ENCODE results near the gene ALOXE3. TPM values are rescaled to one million over a fixed set of nuclear protein-coding genes. Genes with fewer than 3 reads are reported as not detected.
"Not testable (repeated sequence)": the region's sequence is repeated elsewhere in the genome, so short reads cannot be mapped to it uniquely, and the experiment has no call there.

Gene ALOXE3
- total RNA-seq, 2 donors from 2014 or later: not detected

DNA sequence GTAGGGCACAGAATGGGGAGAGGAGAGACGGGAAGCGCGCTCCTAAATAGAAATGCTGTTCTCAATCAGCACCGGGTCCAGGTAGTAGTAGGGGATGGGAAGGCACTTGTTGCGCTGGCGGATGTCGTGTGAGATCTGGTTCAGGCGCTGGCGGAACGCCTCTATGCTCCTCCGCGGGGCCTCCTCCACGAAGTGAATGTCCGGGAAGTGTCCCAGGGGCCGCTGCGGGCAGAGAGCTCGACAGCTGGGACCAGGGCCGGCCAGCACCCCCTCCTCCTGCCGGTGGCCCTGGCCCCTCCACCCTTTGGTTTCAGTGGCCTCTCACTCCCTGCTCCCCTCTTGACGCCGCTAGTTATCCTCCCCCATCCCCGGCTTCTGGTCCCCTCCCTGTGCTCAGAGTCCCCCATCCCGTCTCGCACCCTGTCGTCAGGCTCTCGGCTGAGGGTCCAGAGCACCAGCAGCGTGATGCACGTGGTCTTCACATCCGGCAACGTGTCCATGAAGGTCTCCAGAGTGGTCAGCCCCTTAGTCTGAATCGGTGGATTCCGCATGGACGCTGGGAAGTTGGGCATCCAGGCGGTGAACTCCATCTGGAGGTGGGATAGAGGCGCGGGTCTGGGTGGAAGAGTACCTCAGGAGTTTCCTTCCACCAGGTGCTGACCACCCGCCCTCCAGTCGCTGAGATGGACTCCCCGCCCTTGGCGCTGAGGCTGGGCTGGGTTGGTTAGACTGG, 45.4 kb downstream of the ALOXE3 start:
- H3K27ac Mint-ChIP-seq: no peak overlapping the region
- peak; percentile 41 to 61 for ATAC-seq (replicated peaks in 1 of 2)

DNA sequence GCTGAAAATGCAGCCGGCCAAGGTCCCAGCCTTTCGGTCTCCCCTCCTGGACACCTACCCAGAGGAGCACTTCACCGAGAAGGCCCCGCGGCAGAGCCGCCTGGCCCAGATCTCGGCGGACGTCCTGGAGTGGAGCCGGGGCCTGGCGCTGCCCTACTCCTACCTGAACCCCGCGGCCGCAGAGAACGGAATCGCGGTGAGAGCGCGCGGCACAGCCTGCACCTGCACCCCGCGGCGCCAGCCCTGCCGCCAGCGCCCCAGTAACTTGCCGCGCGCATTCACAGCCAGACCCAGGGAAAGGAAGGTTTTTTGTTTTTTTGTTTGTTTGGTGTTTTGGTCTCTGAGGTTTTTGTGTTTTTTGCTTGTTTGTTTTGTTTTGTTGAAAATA, 46.0 kb downstream of the ALOXE3 start:
- peak overlapping the region; percentile 74 to 91 for H3K4me3 Mint-ChIP-seq
- DNase-seq (peak in 1 of 2 donors; percentile 14), ATAC-seq (replicated peaks in 1 of 2) (no peak)
- no peak overlapping the region for H3K27ac Mint-ChIP-seq
- no peaks in the 10 kb centered on the region for H3K36me3 Mint-ChIP-seq (ENCODE audit: insufficient read depth in 2 of 2)
- peaks cover 28% of the 10 kb centered on the region for H3K4me1 Mint-ChIP-seq (ENCODE audit: low read depth)
- H3K27me3 Mint-ChIP-seq (ENCODE audit: low read depth): peaks cover 59% of the 10 kb centered on the region
- no peaks in the 10 kb centered on the region for H3K9me3 Mint-ChIP-seq

More for the DNA sequence above, 45.4 kb downstream of the ALOXE3 start:
- Mint-ChIP-seq H3K36me3 (ENCODE audit: insufficient read depth in 2 of 2) (no peaks in the 10 kb centered on the region), H3K4me3 (peak overlapping the region; percentile 74 to 91), H3K9me3 (no peaks in the 10 kb centered on the region), H3K27me3 (ENCODE audit: low read depth) (peaks cover 54% of the 10 kb centered on the region), H3K4me1 (ENCODE audit: low read depth) (peaks cover 28% of the 10 kb centered on the region)
- DNase-seq: peak; percentile 37 to 44

DNA sequence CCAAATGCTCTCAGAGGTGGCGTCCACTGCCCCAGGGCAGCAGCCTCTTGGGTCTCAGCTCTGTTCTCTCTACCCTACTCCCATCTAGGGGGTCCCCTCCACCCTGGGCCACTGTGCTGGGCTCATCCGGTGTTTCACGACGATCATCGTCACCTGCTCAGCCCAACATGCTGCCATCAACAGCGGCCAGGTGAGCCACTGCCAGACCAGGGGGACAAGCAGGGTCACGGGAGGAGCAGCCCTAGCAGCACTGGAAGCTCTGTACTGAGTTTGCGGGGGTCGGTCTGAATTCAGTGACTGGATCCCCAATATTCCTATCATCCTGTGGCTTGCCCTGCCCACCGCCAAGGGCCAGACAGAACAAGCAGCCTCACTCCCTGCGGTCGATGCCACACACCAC, 46.8 kb downstream of the ALOXE3 start:
- Mint-ChIP-seq H3K4me1 (ENCODE audit: low read depth) (peaks cover 28% of the 10 kb centered on the region), H3K4me3 (no peak overlapping the region), H3K9me3 (no peaks in the 10 kb centered on the region), H3K27me3 (ENCODE audit: low read depth) (peaks cover 59% of the 10 kb centered on the region), H3K27ac (no peak overlapping the region), H3K36me3 (ENCODE audit: insufficient read depth in 2 of 2) (no peaks in the 10 kb centered on the region)
- no peak for ATAC-seq (replicated peaks in 1 of 2)
- DNase-seq: no peak

DNA sequence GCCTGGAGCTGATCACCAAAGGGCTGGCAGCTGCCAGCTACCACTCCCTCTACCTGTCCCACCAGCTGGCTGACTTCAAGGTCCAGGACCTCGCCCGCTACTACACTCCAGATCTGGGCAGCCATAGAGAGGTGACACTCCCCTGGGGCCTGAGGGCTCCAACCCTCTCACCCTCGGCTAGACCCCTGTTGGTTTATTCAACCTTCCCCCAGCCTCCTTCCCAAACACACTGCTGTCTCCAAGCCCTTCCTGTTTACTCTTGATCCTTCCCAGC, 48.8 kb downstream of the ALOXE3 start:
- Mint-ChIP-seq H3K4me3 (no peak overlapping the region), H3K27me3 (ENCODE audit: low read depth) (peaks cover 54% of the 10 kb centered on the region), H3K4me1 (ENCODE audit: low read depth) (peaks cover 28% of the 10 kb centered on the region), H3K36me3 (ENCODE audit: insufficient read depth in 2 of 2) (no peaks in the 10 kb centered on the region), H3K27ac (no peak overlapping the region), H3K9me3 (no peaks in the 10 kb centered on the region)
- DNase-seq (no peak), ATAC-seq (replicated peaks in 1 of 2) (no peak)

DNA sequence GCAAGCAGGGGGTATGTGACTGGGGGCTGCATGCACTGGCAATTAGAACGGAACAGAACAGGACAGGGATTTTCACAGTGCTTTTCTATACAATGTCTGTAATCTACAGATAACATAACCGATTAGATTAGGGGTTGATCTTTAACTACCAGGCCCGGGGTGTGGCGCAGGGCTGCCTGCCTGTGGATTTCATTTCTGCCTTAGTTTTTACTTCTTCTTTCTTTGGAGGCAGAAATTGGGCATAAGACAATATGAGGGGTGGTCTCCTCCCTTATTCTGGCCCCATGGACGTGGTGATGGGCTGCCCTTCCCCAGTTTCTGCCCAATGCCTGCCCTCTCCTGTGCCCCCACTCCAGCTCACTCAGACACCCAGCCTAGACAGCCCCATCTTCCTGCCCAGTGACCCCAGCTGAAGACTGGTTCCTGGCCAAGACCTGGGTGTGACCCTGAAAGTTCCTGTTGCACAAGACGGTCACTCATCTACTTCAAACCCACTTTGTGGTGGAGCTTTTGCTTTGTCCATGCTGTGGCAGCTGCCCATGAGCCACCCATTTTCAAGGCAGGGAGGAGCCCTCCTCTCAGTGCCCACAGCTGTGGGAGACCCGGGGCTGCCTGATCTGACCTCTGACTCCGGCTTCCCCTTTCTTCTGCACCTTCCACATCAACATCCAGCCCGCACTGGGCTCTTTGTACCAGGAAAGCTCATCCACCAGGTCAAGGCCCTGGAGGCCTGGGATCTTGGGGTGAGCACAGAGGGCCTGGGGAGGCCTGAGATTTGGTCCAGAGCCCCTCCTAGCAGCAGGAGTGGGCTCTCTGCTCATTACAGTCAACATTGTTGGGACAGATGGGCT, 49.4 kb downstream of the ALOXE3 start:
- Mint-ChIP-seq H3K4me3 (no peak overlapping the region), H3K9me3 (no peaks in the 10 kb centered on the region), H3K27ac (no peak overlapping the region), H3K4me1 (ENCODE audit: low read depth) (peaks cover 22% of the 10 kb centered on the region), H3K27me3 (ENCODE audit: low read depth) (peaks cover 54% of the 10 kb centered on the region), H3K36me3 (ENCODE audit: insufficient read depth in 2 of 2) (no peaks in the 10 kb centered on the region)
- DNase-seq (no peak), ATAC-seq (replicated peaks in 1 of 2) (no peak)

DNA sequence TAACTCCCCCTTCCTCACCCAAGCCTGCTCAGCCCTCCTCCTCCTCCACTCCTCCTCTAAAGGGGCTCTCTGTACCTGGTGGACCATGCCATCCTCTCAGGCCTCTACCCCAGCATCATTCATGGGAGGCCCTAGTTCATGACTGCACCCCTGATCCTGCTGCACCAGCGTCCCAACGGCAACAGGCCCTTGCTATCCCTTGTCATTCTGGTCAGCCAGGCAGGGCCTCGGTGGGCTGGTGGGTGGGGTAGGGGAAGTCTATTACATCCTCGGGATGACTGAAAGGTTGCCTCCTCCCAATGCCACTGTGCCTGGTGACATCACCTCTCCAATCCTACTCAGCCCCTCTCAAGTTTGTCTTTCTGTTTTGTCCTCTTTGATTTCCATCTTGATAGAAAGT, 50.5 kb downstream of the ALOXE3 start:
- H3K27me3 Mint-ChIP-seq (ENCODE audit: low read depth): peaks cover 51% of the 10 kb centered on the region

DNA sequence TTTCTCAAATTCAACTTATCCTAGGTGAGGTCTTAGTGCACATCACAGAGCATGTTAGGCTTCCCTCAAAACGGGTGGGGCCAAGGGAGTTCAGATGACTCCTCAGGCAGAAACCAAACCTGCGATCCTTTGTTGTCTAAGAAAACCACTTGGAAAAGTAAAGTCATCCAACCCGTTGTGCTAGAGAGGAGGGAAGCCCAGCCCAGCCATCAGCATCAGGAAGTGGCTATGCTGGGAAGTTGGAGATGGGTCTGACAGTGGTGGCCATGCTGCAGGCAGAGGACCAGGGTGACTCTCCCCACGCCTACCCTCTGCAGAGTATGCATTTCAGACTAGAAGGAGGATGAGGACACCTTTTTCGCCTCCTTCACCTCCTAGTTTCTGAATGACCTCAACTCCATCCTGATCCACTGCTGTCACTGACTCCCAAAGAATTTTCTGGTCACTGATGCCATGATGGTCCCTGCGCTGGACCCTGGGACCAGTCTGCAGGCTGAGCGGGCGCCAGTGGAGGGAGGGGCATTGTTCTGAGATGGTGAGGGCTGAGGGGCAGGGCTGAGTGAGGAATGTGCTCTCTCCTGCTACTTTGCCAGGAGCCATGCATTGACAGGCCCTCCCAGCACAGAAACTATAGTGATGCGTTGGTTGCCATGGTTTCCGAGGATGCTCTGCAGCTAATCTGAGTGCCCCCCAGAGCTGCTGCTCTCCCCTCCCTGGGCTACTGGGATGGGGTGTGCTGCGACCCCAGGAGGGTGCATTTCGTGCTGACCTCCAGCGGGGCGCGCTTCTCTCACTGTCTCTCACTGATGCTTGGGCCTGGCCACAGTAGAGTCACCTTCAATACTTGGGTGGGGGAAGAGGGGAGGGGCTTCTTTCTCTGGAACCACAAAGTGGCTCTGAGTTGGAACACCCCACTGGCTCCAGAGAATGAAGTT, 51.2 kb downstream of the ALOXE3 start:
- DNase-seq: no peak

More for the DNA sequence above, 50.5 kb downstream of the ALOXE3 start:
- ATAC-seq (replicated peaks in 1 of 2) (no peak), DNase-seq (no peak)
- Mint-ChIP-seq H3K9me3 (no peaks in the 10 kb centered on the region), H3K4me3 (no peak overlapping the region), H3K4me1 (ENCODE audit: low read depth) (peaks cover 10% of the 10 kb centered on the region), H3K27ac (no peak overlapping the region), H3K36me3 (ENCODE audit: insufficient read depth in 2 of 2) (no peaks in the 10 kb centered on the region)

DNA sequence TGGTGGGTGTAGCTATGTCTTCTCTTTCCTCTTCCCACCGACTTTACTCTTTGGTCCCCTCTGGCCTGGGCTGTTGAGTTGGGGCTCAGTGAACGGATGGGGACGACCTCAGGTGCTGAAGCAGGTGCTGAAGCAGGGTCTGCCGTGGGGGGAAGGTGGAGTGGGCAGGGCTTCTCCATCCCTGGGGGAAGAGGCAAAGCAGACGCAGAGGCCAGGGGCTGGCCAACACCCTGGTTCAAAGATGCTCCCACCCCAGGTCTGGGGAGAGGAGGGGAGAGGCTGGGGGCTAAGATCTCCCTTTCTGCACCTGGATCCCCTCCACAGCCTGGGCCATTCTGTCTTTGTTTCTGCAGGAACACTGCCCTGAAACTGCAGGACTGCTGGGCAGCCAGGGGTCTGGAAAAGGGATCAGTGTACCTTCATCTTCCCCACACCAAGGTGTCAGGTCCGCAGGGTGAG, 53.7 kb downstream of the ALOXE3 start:
- Mint-ChIP-seq H3K4me3 (no peak overlapping the region), H3K9me3 (no peaks in the 10 kb centered on the region), H3K36me3 (ENCODE audit: insufficient read depth in 2 of 2) (no peaks in the 10 kb centered on the region), H3K27me3 (ENCODE audit: low read depth) (peaks cover 57% of the 10 kb centered on the region), H3K4me1 (ENCODE audit: low read depth) (no peaks in the 10 kb centered on the region), H3K27ac (no peak overlapping the region)
- DNase-seq (no peak), ATAC-seq (replicated peaks in 1 of 2) (no peak)

More for the DNA sequence above, 51.2 kb downstream of the ALOXE3 start:
- ATAC-seq (replicated peaks in 1 of 2): no peak
- H3K27ac Mint-ChIP-seq: no peak overlapping the region
- H3K27me3 Mint-ChIP-seq (ENCODE audit: low read depth): peaks cover 51% of the 10 kb centered on the region
- H3K36me3 Mint-ChIP-seq (ENCODE audit: insufficient read depth in 2 of 2): no peaks in the 10 kb centered on the region
- no peaks in the 10 kb centered on the region for H3K9me3 Mint-ChIP-seq
- H3K4me3 Mint-ChIP-seq: no peak overlapping the region
- peaks cover 3% of the 10 kb centered on the region for H3K4me1 Mint-ChIP-seq (ENCODE audit: low read depth)

DNA sequence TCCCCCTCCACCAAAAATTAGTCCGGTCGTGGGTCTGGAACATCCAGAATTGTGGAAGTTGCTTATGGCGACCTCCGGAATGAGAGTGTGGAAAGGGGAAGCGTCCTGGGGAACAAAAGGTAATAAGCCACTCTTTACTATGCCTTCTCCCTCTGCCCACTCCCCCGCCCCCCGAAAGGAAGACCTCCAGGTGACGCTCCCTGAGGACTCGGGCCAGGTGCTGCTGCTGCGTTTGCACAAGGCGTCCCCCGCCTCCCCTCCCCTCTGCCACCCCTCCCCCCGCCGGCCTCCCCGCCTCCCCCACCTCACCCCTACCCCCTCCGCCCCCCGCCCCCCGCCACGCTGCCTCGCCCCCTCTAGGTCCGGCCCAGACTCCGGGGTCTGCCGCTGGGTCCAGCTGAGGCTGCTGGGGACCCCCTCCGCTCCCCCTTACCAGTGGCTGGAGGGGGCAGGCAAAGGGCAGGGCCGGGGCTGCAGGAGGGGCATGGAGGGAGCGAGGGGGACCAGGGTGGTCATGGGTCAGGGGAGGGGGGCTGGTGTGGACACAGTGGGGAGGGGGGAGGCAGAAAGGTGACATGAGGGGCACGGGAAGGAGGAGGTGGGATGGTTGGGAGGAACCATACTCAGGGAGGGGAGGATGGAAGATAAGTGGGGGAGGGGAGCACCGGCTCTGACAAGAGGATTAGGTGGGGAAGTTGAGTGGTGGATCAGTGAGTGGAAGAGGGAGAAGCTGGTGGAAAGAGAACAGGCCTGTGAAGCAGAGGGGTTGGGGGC, 54.4 kb downstream of the ALOXE3 start:
- H3K36me3 Mint-ChIP-seq (ENCODE audit: insufficient read depth in 2 of 2): no peaks in the 10 kb centered on the region
- peaks cover 63% of the 10 kb centered on the region for H3K27me3 Mint-ChIP-seq (ENCODE audit: low read depth)
- H3K4me3 Mint-ChIP-seq: no peak overlapping the region
- H3K9me3 Mint-ChIP-seq: no peaks in the 10 kb centered on the region
- no peak overlapping the region for H3K27ac Mint-ChIP-seq
- no peaks in the 10 kb centered on the region for H3K4me1 Mint-ChIP-seq (ENCODE audit: low read depth)
- ATAC-seq (replicated peaks in 1 of 2) (no peak), DNase-seq (no peak)

DNA sequence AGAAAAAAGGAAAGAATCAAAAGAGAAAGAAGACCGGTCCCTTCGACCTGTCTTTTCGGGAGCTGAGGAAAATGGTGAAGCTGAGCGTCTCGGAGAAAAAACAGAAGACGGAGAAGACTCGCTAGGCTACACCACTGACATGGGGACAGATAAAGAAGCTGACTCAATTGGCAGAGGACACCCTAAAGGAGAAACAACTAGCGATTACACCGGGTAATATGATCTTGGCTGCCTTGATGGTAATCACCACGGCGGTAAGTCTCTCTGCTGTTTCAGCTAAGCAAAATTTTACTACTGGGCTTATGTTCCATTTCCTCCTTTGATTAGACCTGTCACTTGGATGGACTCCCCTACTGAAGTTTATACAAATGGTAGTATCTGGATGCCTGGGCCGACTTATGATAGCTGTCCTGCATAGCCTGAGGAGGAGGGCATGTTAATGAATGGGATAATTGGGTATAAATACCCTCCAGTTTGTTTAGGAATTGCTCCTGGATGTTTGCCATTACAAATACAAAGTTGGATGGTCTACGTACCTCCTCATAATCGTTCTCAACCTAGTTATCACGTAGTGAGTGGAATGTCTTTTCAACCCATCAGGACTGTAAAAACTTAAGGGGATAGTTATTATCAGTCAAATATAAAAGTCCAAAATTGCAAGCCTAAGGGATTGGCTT, 55.4 kb downstream of the ALOXE3 start:
- H3K27ac Mint-ChIP-seq: peak overlapping the region; percentile 13

DNA sequence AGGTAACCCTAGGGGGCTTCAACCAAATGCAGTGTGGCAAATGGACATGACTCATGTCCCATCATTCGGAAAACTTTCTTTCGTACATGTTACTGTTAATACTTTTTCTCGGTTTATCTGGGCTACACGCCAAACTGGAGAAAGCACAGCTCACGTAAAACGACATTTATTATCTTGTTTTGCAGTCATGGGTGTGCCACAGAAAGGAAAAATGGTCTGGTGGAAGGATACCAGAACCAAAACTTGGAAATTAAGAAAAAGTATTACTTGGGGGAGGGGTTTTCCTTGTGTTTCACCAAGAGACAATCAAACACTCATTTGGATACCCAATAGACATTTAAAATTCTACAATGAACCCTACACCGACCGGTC, 55.9 kb downstream of the ALOXE3 start:
- Mint-ChIP-seq H3K36me3 (ENCODE audit: insufficient read depth in 2 of 2) (no peaks in the 10 kb centered on the region), H3K9me3 (no peaks in the 10 kb centered on the region), H3K4me1 (ENCODE audit: low read depth) (no peaks in the 10 kb centered on the region), H3K4me3 (peak overlapping the region in 1 of 2 donors; percentile 49), H3K27ac (no peak overlapping the region), H3K27me3 (ENCODE audit: low read depth) (peaks cover 60% of the 10 kb centered on the region)
- ATAC-seq (replicated peaks in 1 of 2) (no peak), DNase-seq (no peak)

More for the DNA sequence above, 55.4 kb downstream of the ALOXE3 start:
- ATAC-seq (replicated peaks in 1 of 2): no peak
- H3K36me3 Mint-ChIP-seq (ENCODE audit: insufficient read depth in 2 of 2): no peaks in the 10 kb centered on the region
- no peaks in the 10 kb centered on the region for H3K4me1 Mint-ChIP-seq (ENCODE audit: low read depth)
- peaks cover 63% of the 10 kb centered on the region for H3K27me3 Mint-ChIP-seq (ENCODE audit: low read depth)
- no peak for DNase-seq
- no peaks in the 10 kb centered on the region for H3K9me3 Mint-ChIP-seq
- peak overlapping the region in 1 of 2 donors; percentile 49 for H3K4me3 Mint-ChIP-seq

DNA sequence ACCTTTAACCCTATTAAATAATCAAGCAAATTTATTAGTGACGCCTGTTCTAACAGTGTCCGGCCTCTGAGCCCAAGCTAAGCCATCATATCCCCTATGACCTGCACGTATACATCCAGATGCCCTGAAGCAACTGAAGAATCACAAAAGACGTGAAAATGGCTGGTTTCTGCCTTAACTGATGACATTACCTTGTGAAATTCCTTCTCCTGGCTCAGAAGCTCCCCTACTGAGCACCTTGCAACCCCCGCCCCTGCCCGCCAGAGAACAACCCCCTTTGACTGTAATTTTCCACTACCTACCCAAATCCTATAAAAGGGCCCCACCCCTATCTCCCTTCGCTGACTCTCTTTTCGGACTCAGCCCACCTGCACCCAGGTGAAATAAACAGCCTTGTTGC, 56.5 kb downstream of the ALOXE3 start:
- H3K4me3 Mint-ChIP-seq; H3K27ac Mint-ChIP-seq; DNase-seq; H3K36me3 Mint-ChIP-seq (ENCODE audit: insufficient read depth in 2 of 2); H3K9me3 Mint-ChIP-seq; H3K4me1 Mint-ChIP-seq (ENCODE audit: low read depth); ATAC-seq (replicated peaks in 1 of 2): not testable (repeated sequence)
- H3K27me3 Mint-ChIP-seq (ENCODE audit: low read depth): peaks cover 66% of the 10 kb centered on the region

All from activated T-cell treated with anti-CD3 and anti-CD28 coated beads, Interleukin-2, amount 50 U/mL, for 72 hours (primary cell).